A549 (cell line): ENCODE results near the gene KIZ. TPM values are rescaled to one million over a fixed set of nuclear protein-coding genes. Genes with fewer than 3 reads are reported as not detected.

ENCODE experiments used
- ATAC-seq, 2 experiments: fragments of 200-7000 bp in 1 of 2; fragments of >200 bp in 1 of 2; cut with Nextera tagmentation in 1 of 2; cut with Tn5 transposase in 1 of 2; 3 replicates each; pipeline versions ENCODE4 v1.8.0 to v1.9.1; 2018 to 2020; ENCODE audit warnings: mild to moderate bottlenecking in 1 of 2, moderate library complexity in 1 of 2
- CTCF ChIA-PET: fragments of 300-600 bp; sonication (Branson Sonifier 250); formaldehyde crosslinking; extraction: SDS; loops from one replicate; lab custom pipeline; 2021; ENCODE audit warnings: antibody characterized with exemption, inconsistent platforms; lab: Yijun Ruan, JAX
- POLR2A ChIA-PET: fragments of 350-600 bp; formaldehyde crosslinking; extraction: SDS; loops from one replicate; lab custom pipeline; 2021; ENCODE audit warnings: antibody characterized with exemption, inconsistent platforms; lab: Yijun Ruan, JAX
- DNase-seq, 2 experiments: peaks; one replicate each; pipeline versions ENCODE4 v3.0.0 to v3.0.0-alpha.2; 2011 to 2016; ENCODE audit warnings: low read depth in 1 of 2, low spot score in 1 of 2
- FAIRE-seq: peaks from 2 replicates; lab custom pipeline; 2011; peaks lifted over from hg19 to GRCh38; lab: Jason Lieb, UNC
- H3K27ac ChIP-seq, 2 experiments: fragments of >200 bp; sonication (Bioruptor Twin); formaldehyde crosslinking; 3 replicates each; pipeline ENCODE4 v1.5.1; 2016 to 2017
- H3K4me1 ChIP-seq: fragments of >200 bp; sonication (Bioruptor Twin); formaldehyde crosslinking; 3 replicates; pipeline ENCODE4 v1.6.1; 2016
- H3K4me2 ChIP-seq: fragments of >200 bp; sonication (Bioruptor Twin); formaldehyde crosslinking; 3 replicates; pipeline ENCODE4 v1.6.1; 2016
- H3K4me3 ChIP-seq: fragments of >200 bp; sonication (Bioruptor Twin); formaldehyde crosslinking; 3 replicates; pipeline ENCODE4 v1.5.1; 2016
- H3K9me3 ChIP-seq: fragments of >200 bp; sonication (Bioruptor Twin); formaldehyde crosslinking; 3 replicates; pipeline ENCODE4 v1.6.1; 2016
- BHLHE40 ChIP-seq: IDR thresholded peaks from 2 replicates; pipeline ENCODE4 v1.6.1; 2012; ENCODE audit warnings: low read depth, low read length, inconsistent platforms
- CHD2 ChIP-seq: fragments of 150-350 bp; IDR thresholded peaks from 2 replicates; pipeline ENCODE4 v1.6.1; 2014; ENCODE audit warnings: low read length; ENCODE audit not compliant: partially characterized antibody
- EHF ChIP-seq: fragments of 250-450 bp; sonication (Bioruptor Pico); IDR thresholded peaks from 2 replicates; pipeline ENCODE4 v1.5.0; 2020; ENCODE audit warnings: mild to moderate bottlenecking
- FOSL2 ChIP-seq, 2 experiments: fragments of 450-650 bp in 1 of 2; fragments of >200 bp in 1 of 2; sonication (Bioruptor Twin) in 1 of 2; formaldehyde crosslinking; IDR thresholded peaks; 2 replicates each; pipeline versions ENCODE4 v1.5.0 to v1.6.1; 2016 to 2020; ENCODE audit warnings: mild to moderate bottlenecking in 1 of 2, moderate library complexity in 1 of 2
- FOXS1 ChIP-seq: fragments of 250-450 bp; sonication (Bioruptor Pico); IDR thresholded peaks from 2 replicates; pipeline ENCODE4 v1.5.0; 2020; ENCODE audit warnings: mild to moderate bottlenecking, moderate library complexity
- HOXB5 ChIP-seq: fragments of 250-450 bp; sonication (Bioruptor Pico); IDR thresholded peaks from 2 replicates; pipeline ENCODE4 v1.5.0; 2020; ENCODE audit warnings: mild to moderate bottlenecking, moderate library complexity
- JUN ChIP-seq, 2 experiments: fragments of >200 bp; sonication (Bioruptor Twin); formaldehyde crosslinking; IDR thresholded peaks; 2 replicates in 1 of 2; 3 replicates in 1 of 2; pipeline ENCODE4 v1.6.1; 2016 to 2017
- MAFK ChIP-seq: fragments of 450-650 bp; IDR thresholded peaks from 2 replicates; pipeline ENCODE4 v1.6.1; 2014; ENCODE audit not compliant: partially characterized antibody
- NPAS2 ChIP-seq: fragments of 250-450 bp; sonication (Bioruptor Pico); IDR thresholded peaks from 2 replicates; pipeline ENCODE4 v1.8.0; 2022; ENCODE audit warnings: mild to moderate bottlenecking, moderate library complexity, borderline replicate concordance
- NR3C1 ChIP-seq: fragments of >200 bp; sonication (Bioruptor Twin); formaldehyde crosslinking; IDR thresholded peaks from 3 replicates; pipeline ENCODE4 v1.6.1; 2017
- POLR2A ChIP-seq: IDR thresholded peaks from 2 replicates; pipeline ENCODE4 v1.6.1; 2012; ENCODE audit warnings: mild to moderate bottlenecking, low read length
- RARB ChIP-seq: fragments of 250-450 bp; sonication (Bioruptor Pico); IDR thresholded peaks from 2 replicates; pipeline ENCODE4 v1.8.0; 2021; ENCODE audit warnings: mild to moderate bottlenecking, moderate library complexity
- SREBF2 ChIP-seq: fragments of 450-650 bp; IDR thresholded peaks from 2 replicates; pipeline ENCODE4 v1.6.1; 2014; ENCODE audit warnings: mild to moderate bottlenecking, moderate library complexity
- ZC3H11A ChIP-seq: fragments of 450-650 bp; IDR thresholded peaks from 2 replicates; pipeline ENCODE4 v1.6.1; 2014; ENCODE audit warnings: antibody characterized with exemption, mild to moderate bottlenecking
- ZFP36 ChIP-seq: fragments of 450-650 bp; IDR thresholded peaks from 2 replicates; pipeline ENCODE4 v1.6.1; 2014; ENCODE audit warnings: borderline replicate concordance; ENCODE audit not compliant: partially characterized antibody
- WGBS: methylation state at CpG from one replicate; pipeline ENCODE4 v1.1.6; 2017; ENCODE audit errors: missing lambda C conversion rate; 5-methylcytosine and 5-hydroxymethylcytosine counted together
- polyA plus RNA-seq, 4 experiments: library from polyadenylated mRNA; depleted of rRNA in 3 of 4; stranded (reverse); fragments of >200 nt; fragmentation: RNase III in 1 of 4; extraction: RNeasy Plus Mini Kit Qiagen cat#74134 plus additional on column Dnase treatment in 1 of 4; gene quantifications; 2 replicates in 3 of 4; 3 replicates in 1 of 4; pipeline ENCODE4 v1.2.3, GENCODE V29; 2011 to 2017
- TF ChIP-seq, protein P1 (sequence below): fragments of 250-450 bp; sonication (Bioruptor Pico); IDR thresholded peaks from 2 replicates; pipeline ENCODE4 v1.5.0; 2020; ENCODE audit warnings: low read depth, mild to moderate bottlenecking, moderate library complexity
- TF ChIP-seq, protein P2 (sequence below): fragments of >200 bp; sonication (Bioruptor Twin); formaldehyde crosslinking; IDR thresholded peaks from 3 replicates; pipeline ENCODE4 v1.5.1; 2016
- TF ChIP-seq, protein P3 (sequence below): fragments of 200-600 bp; sonication (generic); IDR thresholded peaks from 2 replicates; pipeline ENCODE4 v1.6.1; 2016; ENCODE audit warnings: antibody characterized with exemption, mild to moderate bottlenecking, moderate library complexity

Gene KIZ
- polyA plus RNA-seq, 2 of the 4 experiments (the other 2 are of a cell fraction) = 6.3 to 19.1 TPM

DNA sequence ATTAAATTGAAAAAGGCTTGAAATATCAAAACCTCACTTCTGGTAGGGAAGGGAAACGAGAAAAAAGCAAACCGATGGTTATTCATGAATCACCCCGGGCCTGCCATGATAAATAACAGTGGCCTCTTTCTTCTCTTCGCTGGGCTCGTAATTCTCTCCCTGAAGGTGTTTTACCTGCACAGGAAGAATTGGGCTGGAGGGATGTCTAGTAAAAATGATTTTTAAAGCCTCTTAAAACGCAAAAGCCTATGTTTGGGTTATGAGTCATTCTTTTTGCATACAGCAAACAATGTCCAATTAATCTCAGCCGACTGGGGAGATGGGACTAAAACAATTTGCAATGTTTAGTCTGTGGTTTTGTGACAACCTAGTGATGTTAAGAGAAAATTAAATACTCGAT lies 36.5 kb upstream of the KIZ start:
- Histone ChIP-seq H3K4me3 (no peak overlapping the region), H3K27ac (no peak overlapping the region), H3K9me3 (no peaks in the 10 kb centered on the region), H3K4me2 (no peak overlapping the region), H3K4me1 (no peaks in the 10 kb centered on the region)
- POLR2A ChIA-PET = no interaction called here
- WGBS = 35% methylated on average over 8 of the region's 8 CpGs
- FAIRE-seq = no peak
- CTCF ChIA-PET = interaction anchor here (0.7 kb wide), 1 partner anchor 14 kb away, joined by 3 read pairs; no protein-coding TSS in a partner anchor
- DNase-seq = no peak
- TF ChIP-seq FOSL2 (IDR thresholded peaks at IDR 0.05) = no peak
- peak; percentile 6; the same call in 1 of the 2 replicates for TF ChIP-seq FOSL2 (CRISPR knock-in tag; IDR thresholded peaks at IDR 0.05)
- no peak for TF ChIP-seq POLR2A
- no peak for TF ChIP-seq SREBF2
- no peak for TF ChIP-seq FOXS1 (CRISPR knock-in tag)
- no peak for TF ChIP-seq ZC3H11A
- no peak for TF ChIP-seq RARB (CRISPR knock-in tag)
- ATAC-seq = no peak

GRCh38 chr20:21090111-21090618 lies 35.7 kb upstream of the KIZ start:
- Histone ChIP-seq H3K4me3 (no peak overlapping the region), H3K4me1 (no peaks in the 10 kb centered on the region), H3K9me3 (no peaks in the 10 kb centered on the region), H3K27ac (no peak overlapping the region), H3K4me2 (no peak overlapping the region)
- no peak for FAIRE-seq
- POLR2A ChIA-PET = no interaction called here
- CTCF ChIA-PET = interaction anchor here (0.7 to 0.9 kb wide), 2 partner anchors 15 to 87 kb away, joined by 3 read pairs; no protein-coding TSS in a partner anchor
- WGBS = 63% methylated on average over 14 of the region's 14 CpGs
- no peak for DNase-seq
- no peak for TF ChIP-seq NPAS2 (CRISPR knock-in tag)
- TF ChIP-seq, protein P1, sequence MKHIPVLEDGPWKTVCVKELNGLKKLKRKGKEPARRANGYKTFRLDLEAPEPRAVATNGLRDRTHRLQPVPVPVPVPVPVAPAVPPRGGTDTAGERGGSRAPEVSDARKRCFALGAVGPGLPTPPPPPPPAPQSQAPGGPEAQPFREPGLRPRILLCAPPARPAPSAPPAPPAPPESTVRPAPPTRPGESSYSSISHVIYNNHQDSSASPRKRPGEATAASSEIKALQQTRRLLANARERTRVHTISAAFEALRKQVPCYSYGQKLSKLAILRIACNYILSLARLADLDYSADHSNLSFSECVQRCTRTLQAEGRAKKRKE (CRISPR knock-in tag) = no peak
- no peak for TF ChIP-seq JUN (IDR thresholded peaks at IDR 0.05)
- TF ChIP-seq MAFK = no peak
- TF ChIP-seq ZC3H11A = no peak
- TF ChIP-seq, protein P2, sequence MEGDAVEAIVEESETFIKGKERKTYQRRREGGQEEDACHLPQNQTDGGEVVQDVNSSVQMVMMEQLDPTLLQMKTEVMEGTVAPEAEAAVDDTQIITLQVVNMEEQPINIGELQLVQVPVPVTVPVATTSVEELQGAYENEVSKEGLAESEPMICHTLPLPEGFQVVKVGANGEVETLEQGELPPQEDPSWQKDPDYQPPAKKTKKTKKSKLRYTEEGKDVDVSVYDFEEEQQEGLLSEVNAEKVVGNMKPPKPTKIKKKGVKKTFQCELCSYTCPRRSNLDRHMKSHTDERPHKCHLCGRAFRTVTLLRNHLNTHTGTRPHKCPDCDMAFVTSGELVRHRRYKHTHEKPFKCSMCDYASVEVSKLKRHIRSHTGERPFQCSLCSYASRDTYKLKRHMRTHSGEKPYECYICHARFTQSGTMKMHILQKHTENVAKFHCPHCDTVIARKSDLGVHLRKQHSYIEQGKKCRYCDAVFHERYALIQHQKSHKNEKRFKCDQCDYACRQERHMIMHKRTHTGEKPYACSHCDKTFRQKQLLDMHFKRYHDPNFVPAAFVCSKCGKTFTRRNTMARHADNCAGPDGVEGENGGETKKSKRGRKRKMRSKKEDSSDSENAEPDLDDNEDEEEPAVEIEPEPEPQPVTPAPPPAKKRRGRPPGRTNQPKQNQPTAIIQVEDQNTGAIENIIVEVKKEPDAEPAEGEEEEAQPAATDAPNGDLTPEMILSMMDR = no peak
- TF ChIP-seq NR3C1 = no peak
- TF ChIP-seq HOXB5 (CRISPR knock-in tag) = no peak
- TF ChIP-seq ZFP36 = no peak
- no peak for TF ChIP-seq EHF (CRISPR knock-in tag)
- TF ChIP-seq, protein P3, sequence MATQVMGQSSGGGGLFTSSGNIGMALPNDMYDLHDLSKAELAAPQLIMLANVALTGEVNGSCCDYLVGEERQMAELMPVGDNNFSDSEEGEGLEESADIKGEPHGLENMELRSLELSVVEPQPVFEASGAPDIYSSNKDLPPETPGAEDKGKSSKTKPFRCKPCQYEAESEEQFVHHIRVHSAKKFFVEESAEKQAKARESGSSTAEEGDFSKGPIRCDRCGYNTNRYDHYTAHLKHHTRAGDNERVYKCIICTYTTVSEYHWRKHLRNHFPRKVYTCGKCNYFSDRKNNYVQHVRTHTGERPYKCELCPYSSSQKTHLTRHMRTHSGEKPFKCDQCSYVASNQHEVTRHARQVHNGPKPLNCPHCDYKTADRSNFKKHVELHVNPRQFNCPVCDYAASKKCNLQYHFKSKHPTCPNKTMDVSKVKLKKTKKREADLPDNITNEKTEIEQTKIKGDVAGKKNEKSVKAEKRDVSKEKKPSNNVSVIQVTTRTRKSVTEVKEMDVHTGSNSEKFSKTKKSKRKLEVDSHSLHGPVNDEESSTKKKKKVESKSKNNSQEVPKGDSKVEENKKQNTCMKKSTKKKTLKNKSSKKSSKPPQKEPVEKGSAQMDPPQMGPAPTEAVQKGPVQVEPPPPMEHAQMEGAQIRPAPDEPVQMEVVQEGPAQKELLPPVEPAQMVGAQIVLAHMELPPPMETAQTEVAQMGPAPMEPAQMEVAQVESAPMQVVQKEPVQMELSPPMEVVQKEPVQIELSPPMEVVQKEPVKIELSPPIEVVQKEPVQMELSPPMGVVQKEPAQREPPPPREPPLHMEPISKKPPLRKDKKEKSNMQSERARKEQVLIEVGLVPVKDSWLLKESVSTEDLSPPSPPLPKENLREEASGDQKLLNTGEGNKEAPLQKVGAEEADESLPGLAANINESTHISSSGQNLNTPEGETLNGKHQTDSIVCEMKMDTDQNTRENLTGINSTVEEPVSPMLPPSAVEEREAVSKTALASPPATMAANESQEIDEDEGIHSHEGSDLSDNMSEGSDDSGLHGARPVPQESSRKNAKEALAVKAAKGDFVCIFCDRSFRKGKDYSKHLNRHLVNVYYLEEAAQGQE = no peak
- no peak for TF ChIP-seq CHD2
- no peak for TF ChIP-seq BHLHE40
- ATAC-seq = no peak
